Trophoblast cell (in vitro differentiated cells and primary cell): ENCODE measurements around the gene SELENOF.

Experiments used
- DNase-seq, 2 donors: peaks; one replicate each; pipeline ENCODE4 v3.0.0-alpha.2; 2016
- H2AFZ ChIP-seq: 2 replicates; pipeline ENCODE4 v1.6.1; 2013; ENCODE audit warnings: low read length, moderate library complexity, mild to moderate bottlenecking; ENCODE audit not compliant: insufficient read depth, poor library complexity
- H2AK5ac ChIP-seq: 2 replicates; pipeline ENCODE4 v1.6.1; 2013; ENCODE audit warnings: mild to moderate bottlenecking, low read length
- H2BK120ac ChIP-seq: 2 replicates; pipeline ENCODE4 v1.6.1; 2013; ENCODE audit warnings: low read length, mild to moderate bottlenecking, moderate library complexity; ENCODE audit not compliant: insufficient read depth, poor library complexity
- H2BK12ac ChIP-seq: 2 replicates; pipeline ENCODE4 v1.6.1; 2013; ENCODE audit warnings: mild to moderate bottlenecking, low read length, moderate library complexity
- H2BK5ac ChIP-seq: 2 replicates; pipeline ENCODE4 v1.6.1; 2013; ENCODE audit warnings: low read length, low read depth, moderate library complexity, mild to moderate bottlenecking; ENCODE audit not compliant: poor library complexity
- H3K14ac ChIP-seq: 2 replicates; pipeline ENCODE4 v1.6.1; 2013; ENCODE audit warnings: mild to moderate bottlenecking, low read length
- H3K18ac ChIP-seq: 2 replicates; pipeline ENCODE4 v1.6.1; 2013; ENCODE audit warnings: mild to moderate bottlenecking, low read length
- H3K23ac ChIP-seq: 2 replicates; pipeline ENCODE4 v1.6.1; 2013; ENCODE audit warnings: low read length
- H3K27ac ChIP-seq: 2 replicates; pipeline ENCODE4 v1.5.1; 2013; ENCODE audit warnings: low read depth, mild to moderate bottlenecking, inconsistent platforms, low read length, moderate library complexity
- H3K27me3 ChIP-seq: 2 replicates; pipeline ENCODE4 v1.6.1; 2013; ENCODE audit warnings: inconsistent platforms, mild to moderate bottlenecking, low read length, moderate library complexity; ENCODE audit not compliant: insufficient read depth
- H3K36me3 ChIP-seq, 2 experiments: 1 replicate in 1 of 2; 2 replicates in 1 of 2; pipeline ENCODE4 v1.6.1; 2013; ENCODE audit warnings: low read length in 2 of 2, mild to moderate bottlenecking in 2 of 2, moderate library complexity in 1 of 2; ENCODE audit not compliant: insufficient read depth in 2 of 2, control insufficient read depth in 1 of 2
- H3K4ac ChIP-seq: 2 replicates; pipeline ENCODE4 v1.6.1; 2013; ENCODE audit warnings: low read depth, mild to moderate bottlenecking, low read length, moderate library complexity
- H3K4me1 ChIP-seq, 2 experiments: 1 replicate in 1 of 2; 2 replicates in 1 of 2; pipeline ENCODE4 v1.6.1; 2013; ENCODE audit warnings: low read length in 2 of 2, mild to moderate bottlenecking in 2 of 2, moderate library complexity in 1 of 2; ENCODE audit not compliant: insufficient read depth in 2 of 2, control insufficient read depth in 1 of 2
- H3K4me2 ChIP-seq: 2 replicates; pipeline ENCODE4 v1.6.1; 2013; ENCODE audit warnings: inconsistent platforms, mild to moderate bottlenecking, low read length, moderate library complexity
- H3K4me3 ChIP-seq: 2 replicates; pipeline ENCODE4 v1.5.1; 2013; ENCODE audit warnings: mild to moderate bottlenecking, low read depth, low read length, inconsistent platforms
- H3K79me1 ChIP-seq: one replicate; pipeline ENCODE4 v1.6.1; 2013; ENCODE audit warnings: low read length
- H3K79me2 ChIP-seq: 2 replicates; pipeline ENCODE4 v1.6.1; 2013; ENCODE audit warnings: low read length, mild to moderate bottlenecking; ENCODE audit not compliant: control insufficient read depth, insufficient read depth, poor library complexity
- H3K9ac ChIP-seq: 2 replicates; pipeline ENCODE4 v1.6.1; 2013; ENCODE audit warnings: mild to moderate bottlenecking, low read length
- H3K9me3 ChIP-seq: 2 replicates; pipeline ENCODE4 v1.6.1; 2013; ENCODE audit warnings: low read depth, mild to moderate bottlenecking, control low read depth, inconsistent platforms, low read length; ENCODE audit not compliant: insufficient read depth
- H4K12ac ChIP-seq: 2 replicates; pipeline ENCODE4 v1.6.1; 2013; ENCODE audit warnings: low read depth, mild to moderate bottlenecking, low read length, moderate library complexity
- H4K8ac ChIP-seq: 2 replicates; pipeline ENCODE4 v1.6.1; 2013; ENCODE audit warnings: low read depth, mild to moderate bottlenecking, low read length, moderate library complexity
- H4K91ac ChIP-seq: one replicate; pipeline ENCODE4 v1.6.1; 2013; ENCODE audit warnings: low read depth, mild to moderate bottlenecking, low read length, moderate library complexity
- WGBS: extraction: QIAGEN DNeasy Blood & Tissue Kit; methylation state at CpG from one replicate; pipeline ENCODE4 v1.1.7; 2013; ENCODE audit warnings: missing lambda C conversion rate; ENCODE audit not compliant: insufficient read length, insufficient coverage; ENCODE audit errors: extremely low coverage; 5-methylcytosine and 5-hydroxymethylcytosine counted together

SELENOF gene

DNA sequence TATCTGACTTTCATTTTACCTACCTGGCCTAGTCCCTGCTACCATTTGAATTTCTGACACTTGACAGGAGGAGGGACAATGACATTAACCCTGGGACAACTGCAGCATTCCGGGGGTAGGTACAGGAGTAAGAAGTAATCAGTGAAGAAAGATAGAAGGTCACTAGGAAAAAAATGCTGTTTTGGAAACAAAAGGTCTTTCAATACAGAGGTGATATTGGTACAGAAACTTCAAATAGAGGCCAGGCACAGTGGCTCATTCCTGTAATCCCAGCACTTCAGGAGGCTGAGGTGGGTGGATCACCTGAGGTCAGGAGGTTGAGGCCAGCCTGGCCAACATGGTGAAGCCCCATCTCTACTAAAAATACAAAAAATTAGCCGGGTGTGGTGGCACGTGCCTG lies 68.4 kb downstream of the SELENOF start:
- no peaks in the 10 kb centered on the region for H3K79me1 ChIP-seq
- no peaks in the 10 kb centered on the region for H3K4me1 ChIP-seq
- no peak overlapping the region for H3K4me3 ChIP-seq
- WGBS = no CpG with 5 or more reads among the region's 3 CpGs
- DNase-seq = no peak
- H3K4me2 ChIP-seq = no peak overlapping the region
- no peak overlapping the region for H4K91ac ChIP-seq
- H4K12ac ChIP-seq = no peak overlapping the region
- no peaks in the 10 kb centered on the region for H3K79me2 ChIP-seq
- H2BK120ac ChIP-seq = no peak overlapping the region
- no peak overlapping the region for H3K14ac ChIP-seq
- H2AFZ ChIP-seq = no peak overlapping the region
- no peaks in the 10 kb centered on the region for H3K27me3 ChIP-seq
- H3K36me3 ChIP-seq = no peaks in the 10 kb centered on the region
- H4K8ac ChIP-seq = no peak overlapping the region
- no peak overlapping the region for H3K23ac ChIP-seq
- no peak overlapping the region for H3K4ac ChIP-seq
- H2AK5ac ChIP-seq = no peak overlapping the region
- no peak overlapping the region for H3K9ac ChIP-seq
- no peak overlapping the region for H2BK5ac ChIP-seq
- no peak overlapping the region for H3K18ac ChIP-seq
- H2BK12ac ChIP-seq = no peak overlapping the region
- no peak overlapping the region for H3K27ac ChIP-seq
- no peaks in the 10 kb centered on the region for H3K9me3 ChIP-seq

DNA sequence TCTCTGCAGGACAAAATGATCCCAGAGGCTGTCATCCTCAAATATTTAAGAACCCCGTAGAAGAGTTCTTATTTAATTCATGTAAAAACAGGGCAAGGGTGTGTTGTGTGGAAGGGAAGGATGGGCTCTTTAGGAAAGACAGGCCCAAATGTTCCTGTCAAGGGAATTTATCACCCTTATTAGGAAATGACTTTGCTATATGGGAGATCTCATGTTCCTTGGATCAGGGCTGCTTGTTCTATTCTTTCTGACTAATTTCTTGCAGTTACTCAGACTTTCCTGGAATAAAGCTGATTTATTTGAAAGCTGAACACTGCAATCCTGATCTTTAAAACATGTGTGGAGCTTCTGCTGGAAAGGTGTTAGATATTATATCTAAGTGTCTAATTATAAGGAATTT lies 72.8 kb downstream of the SELENOF start:
- no peaks in the 10 kb centered on the region for H3K9me3 ChIP-seq
- H3K9ac ChIP-seq = no peak overlapping the region
- no peaks in the 10 kb centered on the region for H3K27me3 ChIP-seq
- H3K27ac ChIP-seq = no peak overlapping the region
- H2BK5ac ChIP-seq = no peak overlapping the region
- no peaks in the 10 kb centered on the region for H3K4me1 ChIP-seq
- DNase-seq = no peak
- WGBS = no CpG with 5 or more reads among the region's 1 CpG
- H4K12ac ChIP-seq = no peak overlapping the region
- no peak overlapping the region for H2AK5ac ChIP-seq
- no peaks in the 10 kb centered on the region for H3K79me2 ChIP-seq
- H2AFZ ChIP-seq = no peak overlapping the region
- H3K14ac ChIP-seq = no peak overlapping the region
- no peak overlapping the region for H3K23ac ChIP-seq
- H4K8ac ChIP-seq = no peak overlapping the region
- no peak overlapping the region for H2BK12ac ChIP-seq
- no peaks in the 10 kb centered on the region for H3K36me3 ChIP-seq
- no peak overlapping the region for H4K91ac ChIP-seq
- H3K4me2 ChIP-seq = no peak overlapping the region
- H2BK120ac ChIP-seq = no peak overlapping the region
- H3K4me3 ChIP-seq = no peak overlapping the region
- no peak overlapping the region for H3K4ac ChIP-seq
- H3K18ac ChIP-seq = no peak overlapping the region
- H3K79me1 ChIP-seq = no peaks in the 10 kb centered on the region

DNA sequence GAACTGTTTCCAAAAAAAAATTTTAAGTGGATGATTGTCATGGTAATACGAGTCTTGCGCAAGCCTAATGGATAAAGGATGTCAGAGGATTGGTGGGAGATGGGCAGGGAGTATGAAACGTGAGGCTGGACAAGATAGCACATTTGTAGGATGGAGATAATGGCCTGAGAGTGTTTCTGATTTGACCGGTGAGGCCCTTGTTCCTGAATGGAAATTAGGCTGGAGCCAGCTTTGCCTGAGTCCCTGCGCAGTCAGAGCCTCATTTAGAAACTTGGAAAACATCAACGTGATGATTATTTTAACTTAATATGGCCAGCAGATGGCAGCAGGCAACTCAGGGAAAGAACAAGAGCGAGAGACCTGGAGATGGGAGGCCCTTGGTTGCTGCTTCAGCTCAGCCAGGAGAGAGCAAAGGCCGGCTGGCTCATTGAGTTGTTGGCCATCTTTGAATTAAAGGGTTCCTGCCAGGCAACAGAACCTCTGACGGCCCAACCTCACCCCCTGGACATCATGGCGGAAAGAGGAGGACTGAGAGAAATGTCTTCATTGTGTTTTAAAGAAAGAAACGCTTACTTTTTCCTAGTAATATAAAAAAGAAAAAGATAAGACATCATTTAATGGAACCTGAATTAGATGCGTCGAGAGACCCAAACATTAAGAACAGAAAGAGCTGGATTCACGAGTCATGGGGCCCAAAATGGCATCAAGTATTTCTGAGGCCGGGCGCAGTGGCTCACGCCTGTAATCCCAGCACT lies 80.3 kb downstream of the SELENOF start:
- Histone ChIP-seq H3K9ac (no peak overlapping the region), H3K4me2 (no peak overlapping the region), H4K12ac (no peak overlapping the region), H4K91ac (no peak overlapping the region), H3K9me3 (no peaks in the 10 kb centered on the region), H2AK5ac (no peak overlapping the region), H2BK12ac (no peak overlapping the region), H3K18ac (peak overlapping the region; percentile 44), H2BK120ac (no peak overlapping the region), H2AFZ (no peak overlapping the region), H3K23ac (no peak overlapping the region), H3K79me2 (no peaks in the 10 kb centered on the region), H3K4me1 (no peaks in the 10 kb centered on the region), H2BK5ac (no peak overlapping the region), H3K36me3 (no peaks in the 10 kb centered on the region), H4K8ac (no peak overlapping the region), H3K4ac (no peak overlapping the region), H3K14ac (no peak overlapping the region), H3K27me3 (no peaks in the 10 kb centered on the region), H3K4me3 (no peak overlapping the region), H3K27ac (no peak overlapping the region), H3K79me1 (no peaks in the 10 kb centered on the region)
- no CpG with 5 or more reads among the region's 17 CpGs for WGBS
- DNase-seq = peak; percentile 71 to 93

GRCh38 chr1:86832433-86832832 lies 81.5 kb downstream of the SELENOF start:
- H3K9ac ChIP-seq = no peak overlapping the region
- no peak overlapping the region for H3K4me2 ChIP-seq
- no peak overlapping the region for H3K18ac ChIP-seq
- no peak overlapping the region for H4K12ac ChIP-seq
- no peaks in the 10 kb centered on the region for H3K9me3 ChIP-seq
- no peak overlapping the region for H3K23ac ChIP-seq
- no peak overlapping the region for H3K14ac ChIP-seq
- no peaks in the 10 kb centered on the region for H3K4me1 ChIP-seq
- H4K8ac ChIP-seq = no peak overlapping the region
- H2BK120ac ChIP-seq = no peak overlapping the region
- H3K27ac ChIP-seq = no peak overlapping the region
- H3K36me3 ChIP-seq = no peaks in the 10 kb centered on the region
- no peak overlapping the region for H2BK12ac ChIP-seq
- H2BK5ac ChIP-seq = no peak overlapping the region
- H3K4ac ChIP-seq = no peak overlapping the region
- H4K91ac ChIP-seq = no peak overlapping the region
- no peaks in the 10 kb centered on the region for H3K27me3 ChIP-seq
- no peak for DNase-seq
- no CpG with 5 or more reads among the region's 1 CpG for WGBS
- no peaks in the 10 kb centered on the region for H3K79me2 ChIP-seq
- no peak overlapping the region for H2AFZ ChIP-seq
- no peaks in the 10 kb centered on the region for H3K79me1 ChIP-seq
- no peak overlapping the region for H2AK5ac ChIP-seq
- no peak overlapping the region for H3K4me3 ChIP-seq
